Aorta (tissue), 5 donors: ENCODE results near the gene RABIF. TPM values are rescaled to one million over a fixed set of nuclear protein-coding genes. Genes with fewer than 3 reads are reported as not detected.

Source experiments
- ATAC-seq: fragments of 200-7000 bp; cut with Tn5 transposase; one replicate; pipeline ENCODE4 v1.9.1; 2022; ENCODE audit warnings: moderate library complexity; ENCODE audit not compliant: low FRiP score
- DNase-seq, 2 donors: peaks; one replicate each; pipeline ENCODE4 v3.0.0-alpha.2; 2020
- H3K27ac ChIP-seq, 2 donors: one replicate each; pipeline ENCODE4 v1.5.1; 2013; ENCODE audit warnings: low read length in 2 of 2, mild to moderate bottlenecking in 2 of 2, moderate library complexity in 2 of 2, control low read depth in 1 of 2, inconsistent platforms in 1 of 2, low read depth in 1 of 2
- H3K27me3 ChIP-seq, 2 donors: one replicate each; pipeline ENCODE4 v1.6.1; 2013; ENCODE audit warnings: control low read depth in 1 of 2, low read length in 1 of 2, mild to moderate bottlenecking in 1 of 2, moderate library complexity in 1 of 2; ENCODE audit not compliant: insufficient read depth in 2 of 2, control insufficient read depth in 1 of 2
- H3K36me3 ChIP-seq, 2 donors: one replicate each; pipeline ENCODE4 v1.6.1; 2013; ENCODE audit warnings: control low read depth in 1 of 2, low read length in 1 of 2, mild to moderate bottlenecking in 1 of 2; ENCODE audit not compliant: insufficient read depth in 2 of 2, control insufficient read depth in 1 of 2
- H3K4me1 ChIP-seq, 2 donors: one replicate each; pipeline ENCODE4 v1.6.1; 2013; ENCODE audit warnings: low read length in 2 of 2, control low read depth in 1 of 2, mild to moderate bottlenecking in 1 of 2, moderate library complexity in 1 of 2; ENCODE audit not compliant: insufficient read depth in 2 of 2, control insufficient read depth in 1 of 2
- H3K4me3 ChIP-seq, 2 donors: one replicate each; pipeline ENCODE4 v1.5.1; 2013; ENCODE audit warnings: low read length in 2 of 2, control low read depth in 1 of 2, mild to moderate bottlenecking in 1 of 2
- H3K9me3 ChIP-seq: one replicate; pipeline ENCODE4 v1.6.1; 2013; ENCODE audit warnings: mild to moderate bottlenecking, low read length; ENCODE audit not compliant: control insufficient read depth
- WGBS, 2 donors: extraction: QIAGEN DNeasy Blood & Tissue Kit; methylation state at CpG; one replicate each; pipeline ENCODE4 v1.1.7; 2013; 5-methylcytosine and 5-hydroxymethylcytosine counted together
- intact Hi-C, 2 donors: fragments of 100-400 bp; cut with DNase I; formaldehyde crosslinking; loops; one replicate each; pipeline versions ENCODE4 v1.14.2 to v1.15.0; 2022
- polyA plus RNA-seq, 2 donors: library from polyadenylated mRNA; stranded (reverse); fragments of 200-250 nt; gene quantifications; one replicate each; pipeline ENCODE4 v1.2.3, GENCODE V29; 2013
- total RNA-seq, 2 donors: library from RNA; stranded (reverse); fragmentation: NEBNext Ultra II Directional; extraction: Animal tissue kit (Norgen Biotek cat#: 25700); gene quantifications; one replicate each; pipeline ENCODE4 v1.2.1, GENCODE V29; 2021
- donor health status: healthy with polysubstance abuse.
- donor health status: Bipolar disorder and iron deficiency.
- donor health status: DM: no; HTN: no; CAD: no.
- donor health status: DM: no; HTN: no; CAD: no.
- donor health status: DM: yes; HTN: yes; CAD: no.

Gene RABIF
- total and polyA plus RNA-seq, 4 donors: 4.0 to 7.5 (median 6.6) TPM

- H3K27me3 ChIP-seq: no peaks in the 10 kb centered on the region
- H3K27ac ChIP-seq: no peak overlapping the region
- no peaks in the 10 kb centered on the region for H3K9me3 ChIP-seq
- peak; percentile 94 to 97 for DNase-seq
- H3K4me1 ChIP-seq: no peaks in the 10 kb centered on the region
- 0 to 1% methylated on average over 44 of the region's 44 CpGs for WGBS, 2 donors
- H3K4me3 ChIP-seq: peak overlapping the region; percentile 58 to 93
- H3K36me3 ChIP-seq: no peaks in the 10 kb centered on the region
- intact Hi-C loops: no loop called here
- peak; percentile 97 for ATAC-seq
Observed at GRCh38 chr1:202861420-202862132, 27.4 kb downstream of the RABIF start.

GRCh38 chr1:202860744-202861419 is 28.1 kb downstream of the RABIF start:
- DNase-seq (peak in 1 of 2 donors; percentile 81), ATAC-seq (peak; percentile 63)
- Histone ChIP-seq H3K27me3 (no peaks in the 10 kb centered on the region), H3K4me1 (no peaks in the 10 kb centered on the region), H3K36me3 (no peaks in the 10 kb centered on the region), H3K4me3 (peak overlapping the region; percentile 57 to 58), H3K9me3 (no peaks in the 10 kb centered on the region), H3K27ac (no peak overlapping the region)
- WGBS, 2 donors: 2 to 3% methylated on average over 46 to 50 of the region's 50 CpGs
- intact Hi-C loops: no loop called here

DNA sequence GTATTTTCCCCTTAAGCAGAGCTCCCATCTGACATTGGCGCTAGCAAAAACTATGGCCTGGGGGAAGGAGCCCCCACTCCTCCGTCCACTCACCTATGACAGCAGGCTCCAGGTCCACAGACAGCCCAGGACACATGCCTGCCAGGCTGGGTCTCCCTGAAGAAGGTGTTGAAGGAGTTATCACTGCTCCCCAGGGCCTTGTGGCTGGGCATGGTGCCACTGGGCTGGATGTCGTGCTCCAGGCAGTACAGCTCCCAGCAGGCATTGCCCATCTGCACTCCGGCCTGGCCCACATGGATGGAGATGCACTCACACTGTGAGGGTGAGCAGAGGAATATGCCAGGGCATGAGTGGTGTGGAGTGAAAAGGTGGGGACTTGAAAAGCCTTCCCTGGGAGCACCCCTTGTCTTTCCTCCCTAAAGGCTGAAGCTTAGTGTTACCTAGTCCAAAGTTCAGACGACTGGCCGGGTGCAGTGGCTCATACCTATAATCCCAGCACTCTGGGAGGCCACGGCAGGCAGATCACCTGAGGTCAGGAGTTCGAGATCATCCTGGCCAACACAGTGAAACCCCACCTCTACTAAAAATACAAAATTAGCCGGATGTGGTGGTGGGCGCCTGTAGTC is 30.0 kb downstream of the RABIF start:
- 83% methylated on average over 10 of the region's 10 CpGs for WGBS, 2 donors
- peak in 1 of 2 donors; percentile 54 for DNase-seq
- no peaks in the 10 kb centered on the region for H3K36me3 ChIP-seq
- H3K4me3 ChIP-seq: no peak overlapping the region
- intact Hi-C loops: no loop called here
- H3K4me1 ChIP-seq: no peaks in the 10 kb centered on the region
- H3K27ac ChIP-seq: no peak overlapping the region
- H3K27me3 ChIP-seq: no peaks in the 10 kb centered on the region
- no peak for ATAC-seq
- H3K9me3 ChIP-seq: no peaks in the 10 kb centered on the region

DNA sequence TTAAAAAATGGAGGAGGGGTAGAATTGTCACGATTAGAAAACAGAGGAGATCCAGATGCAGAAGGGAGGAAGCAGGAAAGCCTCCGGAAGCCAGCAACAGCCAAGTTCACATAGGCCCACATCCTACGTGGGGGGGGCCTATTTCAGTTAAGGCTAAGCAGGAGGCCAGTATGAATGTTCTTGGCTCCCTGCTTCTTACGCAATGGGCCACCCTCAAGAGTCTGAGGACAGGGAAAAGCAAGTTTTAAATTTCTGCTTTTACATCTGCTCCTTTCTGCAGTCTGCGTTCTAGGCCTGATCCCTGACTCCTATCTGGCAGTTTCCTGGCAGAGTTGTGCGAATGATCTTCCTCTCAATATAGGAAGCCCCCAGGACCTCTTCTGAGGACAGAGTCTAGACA is 30.6 kb downstream of the RABIF start:
- peak in 1 of 2 donors; percentile 70 for DNase-seq
- 82 to 88% methylated on average over 6 of the region's 6 CpGs for WGBS, 2 donors
- intact Hi-C loops: no loop called here
- H3K27me3 ChIP-seq: no peaks in the 10 kb centered on the region
- no peaks in the 10 kb centered on the region for H3K36me3 ChIP-seq
- no peak overlapping the region for H3K4me3 ChIP-seq
- no peak overlapping the region for H3K27ac ChIP-seq
- H3K9me3 ChIP-seq: no peaks in the 10 kb centered on the region
- H3K4me1 ChIP-seq: no peaks in the 10 kb centered on the region
- ATAC-seq: peak; percentile 49

DNA sequence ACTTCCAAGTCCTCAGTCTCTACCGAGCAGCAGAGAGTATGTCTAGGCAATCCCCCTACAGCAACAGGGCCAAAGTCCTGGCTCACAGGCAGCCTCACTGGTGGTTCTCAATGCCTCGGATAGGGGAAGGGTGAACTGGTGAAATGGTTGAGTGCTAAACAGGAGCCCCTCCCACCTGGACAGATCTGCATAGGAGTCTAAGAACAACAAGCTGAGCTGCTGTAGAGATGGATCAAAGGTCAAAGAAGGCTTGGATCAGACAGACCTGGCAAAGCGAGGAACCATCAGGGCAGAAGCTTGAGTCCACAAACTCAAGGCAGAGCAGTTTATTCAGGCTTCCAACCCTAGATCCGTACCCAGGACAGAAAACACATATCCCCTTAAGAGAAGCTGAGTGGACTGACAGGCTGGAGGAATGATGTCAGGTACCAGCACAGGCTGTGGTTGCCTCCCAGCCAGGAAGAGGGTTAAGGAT is 31.8 kb downstream of the RABIF start:
- no peaks in the 10 kb centered on the region for H3K4me1 ChIP-seq
- no peaks in the 10 kb centered on the region for H3K9me3 ChIP-seq
- no peaks in the 10 kb centered on the region for H3K36me3 ChIP-seq
- DNase-seq (no peak), ATAC-seq (no peak)
- H3K27ac ChIP-seq: no peak overlapping the region
- H3K4me3 ChIP-seq: no peak overlapping the region
- 67 to 72% methylated on average over 4 of the region's 4 CpGs for WGBS, 2 donors
- intact Hi-C loops: no loop called here
- no peaks in the 10 kb centered on the region for H3K27me3 ChIP-seq

GRCh38 chr1:202856014-202856413 is 32.9 kb downstream of the RABIF start:
- Histone ChIP-seq H3K27ac (no peak overlapping the region), H3K4me3 (no peak overlapping the region), H3K4me1 (no peaks in the 10 kb centered on the region), H3K36me3 (no peaks in the 10 kb centered on the region), H3K27me3 (no peaks in the 10 kb centered on the region), H3K9me3 (no peaks in the 10 kb centered on the region)
- intact Hi-C loops: no loop called here
- WGBS, 2 donors: 91 to 95% methylated on average over 2 of the region's 2 CpGs
- DNase-seq (no peak), ATAC-seq (no peak)

DNA sequence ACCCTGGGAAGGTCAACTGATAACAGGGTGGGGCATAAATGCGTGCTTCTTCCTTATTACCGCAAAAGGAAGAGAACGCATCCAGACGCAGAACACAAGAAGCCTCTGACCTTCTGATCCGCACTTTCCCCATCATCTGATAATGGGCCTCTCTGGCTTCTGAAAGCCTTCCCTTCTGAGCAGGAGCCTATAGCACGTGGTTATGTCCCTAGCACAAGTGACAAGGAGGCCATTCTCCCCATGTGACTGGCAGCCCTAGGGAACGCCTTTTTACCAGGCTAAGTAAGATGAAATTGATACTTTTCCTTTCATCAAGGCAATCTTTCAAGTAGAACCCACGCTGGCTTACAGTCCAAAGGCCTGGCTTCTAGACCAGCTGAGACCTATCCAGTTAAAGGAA is 34.2 kb downstream of the RABIF start:
- intact Hi-C loops: no loop called here
- Histone ChIP-seq H3K27ac (no peak overlapping the region), H3K4me1 (no peaks in the 10 kb centered on the region), H3K27me3 (no peaks in the 10 kb centered on the region), H3K36me3 (no peaks in the 10 kb centered on the region), H3K4me3 (no peak overlapping the region), H3K9me3 (no peaks in the 10 kb centered on the region)
- DNase-seq (no peak), ATAC-seq (no peak)
- WGBS, 2 donors: 91 to 92% methylated on average over 8 of the region's 8 CpGs

GRCh38 chr1:202852163-202852904 is 36.6 kb downstream of the RABIF start:
- WGBS, 2 donors: 65 to 70% methylated on average over 15 of the region's 15 CpGs
- no peaks in the 10 kb centered on the region for H3K9me3 ChIP-seq
- H3K4me1 ChIP-seq: no peaks in the 10 kb centered on the region
- no peaks in the 10 kb centered on the region for H3K36me3 ChIP-seq
- no peak overlapping the region for H3K27ac ChIP-seq
- H3K4me3 ChIP-seq: no peak overlapping the region
- intact Hi-C loops: no loop called here
- no peak for DNase-seq
- no peaks in the 10 kb centered on the region for H3K27me3 ChIP-seq
- no peak for ATAC-seq
